Peyer's patch (tissue), 4 donors: ENCODE results near the gene BHLHE40.
A peak's percentile ranks its signal among the peaks of the same experiment; 100 is the strongest.

Experiments used
- CTCF ChIP-seq, 6 experiments: fragments of 450-650 bp in 4 of 6; fragments of 200-600 bp in 2 of 6; sonication (generic) in 1 of 6; IDR thresholded peaks; one replicate each; pipeline ENCODE4 v1.5.1; 2017 to 2019; ENCODE audit warnings: antibody characterized with exemption in 6 of 6, mild to moderate bottlenecking in 3 of 6, moderate library complexity in 1 of 6
- POLR2A ChIP-seq, 2 donors: fragments of 450-650 bp; IDR thresholded peaks; one replicate each; pipeline ENCODE4 v1.5.1; 2017; ENCODE audit warnings: antibody characterized with exemption in 2 of 2, mild to moderate bottlenecking in 2 of 2, moderate library complexity in 2 of 2

GRCh38 chr3:4930501-4930900, 48.7 kb upstream of the BHLHE40 start:
- peak in 1 of 6 experiments; percentile 5 for TF ChIP-seq CTCF (IDR thresholded peaks at IDR 0.05)
- TF ChIP-seq POLR2A (IDR thresholded peaks at IDR 0.05), result no peak
